ENCODE data around the gene SHROOM3. TPM values are rescaled to one million over a fixed set of nuclear protein-coding genes. Genes with fewer than 3 reads are reported as not detected.

SHROOM3 gene
- total RNA-seq, 2 donors from 2014 or later = 139 to 171 TPM

GRCh38 chr4:76564123-76564915, 129.3 kb downstream of the SHROOM3 start:
- no peak for ATAC-seq (ENCODE audit: insufficient number of reproducible peaks, low FRiP score, low read depth)
- H3K36me3 ChIP-seq = no peaks in the 10 kb centered on the region
- H3K9me3 ChIP-seq = no peaks in the 10 kb centered on the region
- H3K4me1 ChIP-seq (ENCODE audit: control insufficient read depth in 1 of 2, low read depth in 2 of 2) = peaks cover 23 to 68% of the 10 kb centered on the region in 2 donors
- no peak for DNase-seq (ENCODE audit: low spot score)
- no peak for TF ChIP-seq CTCF (IDR thresholded peaks at IDR 0.05)
- no peak overlapping the region for H3K4me3 ChIP-seq
- peak overlapping the region; percentile 62 to 70 for H3K27ac ChIP-seq
- H3K27me3 ChIP-seq (replicated peaks; ENCODE audit: insufficient read depth) = no peaks in the 10 kb centered on the region

- no peaks in the 10 kb centered on the region for H3K27me3 ChIP-seq (replicated peaks; ENCODE audit: insufficient read depth)
- DNase-seq (ENCODE audit: low spot score) = no peak
- H3K27ac ChIP-seq = no peak overlapping the region
- no peaks in the 10 kb centered on the region for H3K9me3 ChIP-seq
- H3K4me3 ChIP-seq = no peak overlapping the region
- H3K4me1 ChIP-seq (ENCODE audit: control insufficient read depth in 1 of 2, low read depth in 2 of 2) = peaks cover 9 to 63% of the 10 kb centered on the region in 2 donors
- TF ChIP-seq CTCF (IDR thresholded peaks at IDR 0.05) = no peak
- no peaks in the 10 kb centered on the region for H3K36me3 ChIP-seq
- ATAC-seq (ENCODE audit: insufficient number of reproducible peaks, low FRiP score, low read depth) = no peak
These were observed 133.2 kb downstream of the SHROOM3 start for GRCh38 chr4:76568262-76568661.

GRCh38 chr4:76569225-76569624, 134.2 kb downstream of the SHROOM3 start:
- no peak overlapping the region for H3K4me3 ChIP-seq
- H3K36me3 ChIP-seq = no peaks in the 10 kb centered on the region
- ATAC-seq (ENCODE audit: insufficient number of reproducible peaks, low FRiP score, low read depth) (no peak), DNase-seq (ENCODE audit: low spot score) (no peak)
- TF ChIP-seq CTCF (IDR thresholded peaks at IDR 0.05) = no peak
- H3K27me3 ChIP-seq (replicated peaks; ENCODE audit: insufficient read depth) = no peaks in the 10 kb centered on the region
- H3K27ac ChIP-seq = no peak overlapping the region
- H3K4me1 ChIP-seq (ENCODE audit: control insufficient read depth in 1 of 2, low read depth in 2 of 2) = peaks cover 3 to 54% of the 10 kb centered on the region in 2 donors
- H3K9me3 ChIP-seq = no peaks in the 10 kb centered on the region

GRCh38 chr4:76569706-76570105, 134.7 kb downstream of the SHROOM3 start:
- no peak for ATAC-seq (ENCODE audit: insufficient number of reproducible peaks, low FRiP score, low read depth)
- H3K27me3 ChIP-seq (replicated peaks; ENCODE audit: insufficient read depth) = no peaks in the 10 kb centered on the region
- no peak for TF ChIP-seq CTCF (IDR thresholded peaks at IDR 0.05)
- no peak overlapping the region for H3K4me3 ChIP-seq
- no peak for DNase-seq (ENCODE audit: low spot score)
- H3K27ac ChIP-seq = peak overlapping the region; percentile 18 to 35
- no peaks in the 10 kb centered on the region for H3K36me3 ChIP-seq
- peaks cover 3 to 49% of the 10 kb centered on the region in 2 donors for H3K4me1 ChIP-seq (ENCODE audit: control insufficient read depth in 1 of 2, low read depth in 2 of 2)
- no peaks in the 10 kb centered on the region for H3K9me3 ChIP-seq

GRCh38 chr4:76570141-76570973, 135.3 kb downstream of the SHROOM3 start:
- Histone ChIP-seq H3K27ac (peak overlapping the region; percentile 18 to 35), H3K4me3 (peak overlapping the region; percentile 55), H3K27me3 (replicated peaks; ENCODE audit: insufficient read depth) (no peaks in the 10 kb centered on the region), H3K4me1 (ENCODE audit: control insufficient read depth in 1 of 2, low read depth in 2 of 2) (peaks cover 3 to 48% of the 10 kb centered on the region in 2 donors), H3K36me3 (no peaks in the 10 kb centered on the region), H3K9me3 (no peaks in the 10 kb centered on the region)
- no peak for TF ChIP-seq CTCF (IDR thresholded peaks at IDR 0.05)
- no peak for ATAC-seq (ENCODE audit: insufficient number of reproducible peaks, low FRiP score, low read depth)
- DNase-seq (ENCODE audit: low spot score) = no peak
